NT2/D1 (cell line): ENCODE data around the gene GKN2.

Experiments
- SUZ12 ChIP-seq: IDR thresholded peaks from 2 replicates; pipeline ENCODE4 v1.6.1; 2011; ENCODE audit not compliant: insufficient read length, insufficient read depth; ENCODE audit errors: extremely low read depth
- YY1 ChIP-seq: IDR thresholded peaks from 2 replicates; pipeline ENCODE4 v1.6.1; 2011; ENCODE audit not compliant: insufficient read length, insufficient read depth
- ZNF274 ChIP-seq: IDR thresholded peaks from 2 replicates; pipeline ENCODE4 v1.6.1; 2011; ENCODE audit warnings: mild to moderate bottlenecking, low read depth, low read length

DNA sequence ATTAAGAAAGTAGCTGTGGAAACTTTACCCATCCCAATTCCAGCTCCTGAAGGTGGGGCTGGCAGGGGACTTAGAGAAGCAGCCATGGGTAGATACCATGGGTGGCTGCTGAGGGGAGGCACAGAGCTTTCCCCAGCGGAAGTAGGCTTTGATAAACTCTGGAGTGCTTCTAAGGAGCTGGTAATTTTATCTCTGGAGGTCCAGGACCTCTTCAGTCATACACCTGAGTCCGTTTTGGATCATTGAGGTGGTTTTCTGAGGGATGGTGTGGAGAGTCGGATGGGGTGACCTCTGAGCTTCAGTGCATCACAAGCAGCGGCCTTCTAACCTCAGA, 44.8 kb downstream of the GKN2 start:
- TF ChIP-seq YY1 (no peak), SUZ12 (no peak), ZNF274 (no peak)
